ENCODE data around the gene MYH10.

MYH10 gene

GRCh38 chr17:8444494-8444893 is 186.0 kb downstream of the MYH10 start:
- DNase-seq (ENCODE audit: low read depth), result no peak

GRCh38 chr17:8443756-8444155 is 186.8 kb downstream of the MYH10 start:
- no peak for DNase-seq (ENCODE audit: low read depth)

- DNase-seq (ENCODE audit: low read depth), result no peak
Measured at GRCh38 chr17:8442310-8442709, 188.2 kb downstream of the MYH10 start.

- no peak for DNase-seq (ENCODE audit: low read depth)
Measured at GRCh38 chr17:8441690-8442089, 188.8 kb downstream of the MYH10 start.

GRCh38 chr17:8439681-8440080 is 190.8 kb downstream of the MYH10 start:
- DNase-seq (ENCODE audit: low read depth), result no peak

GRCh38 chr17:8438441-8438840 is 192.1 kb downstream of the MYH10 start:
- DNase-seq (ENCODE audit: low read depth), result no peak

GRCh38 chr17:8436844-8437171 is 193.7 kb downstream of the MYH10 start:
- no peak for DNase-seq (ENCODE audit: low read depth)

- DNase-seq (ENCODE audit: low read depth), result peak; percentile 30
Measured at GRCh38 chr17:8436169-8436843, 194.2 kb downstream of the MYH10 start.

GRCh38 chr17:8435245-8436168 is 195.0 kb downstream of the MYH10 start, which contains the start of gene NDEL1:
NDEL1 (plus strand) TSS chr17:8435884; CDS start chr17:8444272, 8,388 bp downstream.
- peak; percentile 99 for DNase-seq (ENCODE audit: low read depth)

GRCh38 chr17:8430966-8431365 is 199.6 kb downstream of the MYH10 start:
- DNase-seq (ENCODE audit: low read depth), result no peak

GRCh38 chr17:8426802-8427201 is 203.7 kb downstream of the MYH10 start:
- no peak for DNase-seq (ENCODE audit: low read depth)

GRCh38 chr17:8426094-8426720 is 204.3 kb downstream of the MYH10 start:
- DNase-seq (ENCODE audit: low read depth), result no peak
